IMR-90 (cell line): ENCODE measurements around the gene CREBL2. TPM values are rescaled to one million over a fixed set of nuclear protein-coding genes. Genes with fewer than 3 reads are reported as not detected.

ENCODE experiments used
- ATAC-seq: fragments of 200-7000 bp; cut with Tn5 transposase; 2 replicates; pipeline ENCODE4 v1.9.1; 2020; ENCODE audit warnings: low read depth, mild to moderate bottlenecking, moderate library complexity
- BruUV-seq: library from RNA; stranded (reverse); fragments of 400-500 nt; replicated peaks from 2 replicates; lab custom pipeline; 2021; lab: Mats Ljungman, UMichigan
- CTCF ChIA-PET: fragments of 300-600 bp; formaldehyde crosslinking; extraction: SDS; loops from one replicate; lab custom pipeline; 2021; ENCODE audit warnings: antibody characterized with exemption; lab: Yijun Ruan, JAX
- POLR2A ChIA-PET: fragments of 300-600 bp; sonication (Branson Sonifier 250); formaldehyde crosslinking; loops from one replicate; lab custom pipeline; 2022; ENCODE audit warnings: antibody characterized with exemption; ENCODE audit not compliant: unreplicated experiment; lab: Charles Lee
- DNase-seq: peaks from one replicate; pipeline ENCODE4 v3.0.0; 2013
- H2AFZ ChIP-seq: replicated peaks from 2 replicates; pipeline ENCODE3; 2013; ENCODE audit warnings: low read length, mild to moderate bottlenecking; ENCODE audit not compliant: poor library complexity
- H2AK5ac ChIP-seq: 2 replicates; pipeline ENCODE4 v1.6.1; 2013; ENCODE audit warnings: low read depth, low read length, inconsistent platforms
- H2AK9ac ChIP-seq: replicated peaks from 2 replicates; pipeline ENCODE3; 2013; ENCODE audit warnings: mild to moderate bottlenecking, low read depth, low read length, moderate library complexity; ENCODE audit not compliant: poor library complexity
- H2BK120ac ChIP-seq: 2 replicates; pipeline ENCODE4 v1.6.1; 2013; ENCODE audit warnings: low read depth, low read length, inconsistent platforms
- H2BK15ac ChIP-seq: 3 replicates; pipeline ENCODE4 v1.6.1; 2013; ENCODE audit warnings: low read depth, low read length, inconsistent platforms
- H2BK20ac ChIP-seq: 2 replicates; pipeline ENCODE4 v1.6.1; 2013; ENCODE audit warnings: low read depth, mild to moderate bottlenecking, inconsistent platforms, low read length, moderate library complexity
- H2BK5ac ChIP-seq: 2 replicates; pipeline ENCODE4 v1.6.1; 2013; ENCODE audit warnings: mild to moderate bottlenecking, low read depth, low read length, inconsistent platforms; ENCODE audit not compliant: poor library complexity, severe bottlenecking
- H3K14ac ChIP-seq: replicated peaks from 2 replicates; pipeline ENCODE4 v1.6.1; 2013; ENCODE audit warnings: low read depth, low read length, inconsistent platforms
- H3K18ac ChIP-seq: 2 replicates; pipeline ENCODE4 v1.6.1; 2013; ENCODE audit warnings: low read depth, low read length, control low read depth
- H3K23ac ChIP-seq: 2 replicates; pipeline ENCODE4 v1.6.1; 2013; ENCODE audit warnings: low read depth, low read length, inconsistent platforms
- H3K27ac ChIP-seq: 2 replicates; pipeline ENCODE4 v1.5.1; 2013; ENCODE audit warnings: mild to moderate bottlenecking, control low read depth, low read length; ENCODE audit not compliant: insufficient read depth
- H3K27me3 ChIP-seq: 2 replicates; pipeline ENCODE4 v1.6.1; 2013; ENCODE audit warnings: low read length; ENCODE audit not compliant: control insufficient read depth, insufficient read depth
- H3K36me3 ChIP-seq: 2 replicates; pipeline ENCODE4 v1.6.1; 2013; ENCODE audit warnings: low read length, mixed read lengths; ENCODE audit not compliant: control insufficient read depth, insufficient read depth
- H3K4ac ChIP-seq: 2 replicates; pipeline ENCODE4 v1.6.1; 2013; ENCODE audit warnings: low read depth, low read length, inconsistent platforms
- H3K4me1 ChIP-seq: 2 replicates; pipeline ENCODE4 v1.6.1; 2013; ENCODE audit warnings: low read length, mixed read lengths; ENCODE audit not compliant: control insufficient read depth, insufficient read depth
- H3K4me2 ChIP-seq: 2 replicates; pipeline ENCODE4 v1.6.1; 2013; ENCODE audit warnings: low read depth, mild to moderate bottlenecking, control low read depth, low read length, moderate library complexity
- H3K4me3 ChIP-seq: 2 replicates; pipeline ENCODE4 v1.5.1; 2013; ENCODE audit warnings: low read depth, mild to moderate bottlenecking, control low read depth, low read length, moderate library complexity; ENCODE audit not compliant: insufficient read depth
- H3K56ac ChIP-seq: 2 replicates; pipeline ENCODE4 v1.6.1; 2013; ENCODE audit warnings: low read length, inconsistent platforms; ENCODE audit not compliant: insufficient read depth; ENCODE audit errors: extremely low read depth
- H3K79me1 ChIP-seq, 2 experiments: 2 replicates each; pipeline ENCODE4 v1.6.1; 2013; ENCODE audit warnings: low read length in 2 of 2, inconsistent platforms in 1 of 2, low read depth in 1 of 2
- H3K9ac ChIP-seq: 2 replicates; pipeline ENCODE4 v1.6.1; 2013; ENCODE audit warnings: low read depth, low read length, control low read depth
- H3K9me1 ChIP-seq: 2 replicates; pipeline ENCODE4 v1.6.1; 2013; ENCODE audit warnings: low read length, inconsistent platforms; ENCODE audit not compliant: insufficient read depth
- H3K9me3 ChIP-seq: 2 replicates; pipeline ENCODE4 v1.6.1; 2013; ENCODE audit warnings: low read length; ENCODE audit not compliant: control insufficient read depth, insufficient read depth
- H4K20me1 ChIP-seq: 2 replicates; pipeline ENCODE4 v1.6.1; 2013; ENCODE audit warnings: low read length, inconsistent platforms; ENCODE audit not compliant: insufficient read depth
- H4K5ac ChIP-seq: 2 replicates; pipeline ENCODE4 v1.6.1; 2013; ENCODE audit warnings: mild to moderate bottlenecking, low read depth, low read length, control low read depth
- H4K8ac ChIP-seq, 2 experiments: 2 replicates each; pipeline ENCODE4 v1.6.1; 2013; ENCODE audit warnings: low read depth in 2 of 2, low read length in 2 of 2, control low read depth in 1 of 2, inconsistent platforms in 1 of 2
- H4K91ac ChIP-seq: 2 replicates; pipeline ENCODE4 v1.6.1; 2013; ENCODE audit warnings: low read depth, low read length, inconsistent platforms; ENCODE audit not compliant: insufficient read depth
- CEBPB ChIP-seq: IDR thresholded peaks from 2 replicates; pipeline ENCODE4 v1.6.1; 2012; ENCODE audit warnings: low read depth, low read length, improper control_type of control experiment
- CHD1 ChIP-seq: IDR thresholded peaks from 2 replicates; pipeline ENCODE4 v1.6.1; 2012; ENCODE audit warnings: low read depth, low read length, improper control_type of control experiment
- CTCF ChIP-seq: conservative IDR thresholded peaks from 2 replicates; pipeline ENCODE4 v1.5.1; 2012; ENCODE audit warnings: mild to moderate bottlenecking, low read depth, low read length, improper control_type of control experiment
- ELK1 ChIP-seq: fragments of 150-350 bp; IDR thresholded peaks from 2 replicates; pipeline ENCODE4 v1.6.1; 2016; ENCODE audit warnings: low read depth, mild to moderate bottlenecking, low read length, moderate library complexity, borderline replicate concordance
- FOS ChIP-seq: fragments of 150-350 bp; IDR thresholded peaks from 2 replicates; pipeline ENCODE4 v1.6.1; 2016; ENCODE audit warnings: low read depth, low read length
- MAFK ChIP-seq: IDR thresholded peaks from 2 replicates; pipeline ENCODE4 v1.6.1; 2012; ENCODE audit warnings: low read depth, low read length, improper control_type of control experiment
- MAZ ChIP-seq: IDR thresholded peaks from 2 replicates; pipeline ENCODE4 v1.6.1; 2012; ENCODE audit warnings: low read depth, mild to moderate bottlenecking, low read length, improper control_type of control experiment, moderate library complexity, borderline replicate concordance
- MXI1 ChIP-seq: IDR thresholded peaks from 2 replicates; pipeline ENCODE4 v1.6.1; 2012; ENCODE audit warnings: low read depth, mild to moderate bottlenecking, low read length, moderate library complexity, borderline replicate concordance
- NFE2L2 ChIP-seq: fragments of 150-350 bp; IDR thresholded peaks from 2 replicates; pipeline ENCODE4 v1.6.1; 2016; ENCODE audit warnings: low read depth, mild to moderate bottlenecking, low read length
- POLR2A ChIP-seq: IDR thresholded peaks from 2 replicates; pipeline ENCODE4 v1.6.1; 2012; ENCODE audit warnings: mild to moderate bottlenecking, low read depth, low read length
- RAD21 ChIP-seq: IDR thresholded peaks from 2 replicates; pipeline ENCODE4 v1.6.1; 2012; ENCODE audit warnings: low read length, improper control_type of control experiment
- RCOR1 ChIP-seq: IDR thresholded peaks from 2 replicates; pipeline ENCODE4 v1.6.1; 2012; ENCODE audit warnings: mild to moderate bottlenecking, low read length, improper control_type of control experiment; ENCODE audit not compliant: insufficient replicate concordance
- RFX5 ChIP-seq: IDR thresholded peaks from 2 replicates; pipeline ENCODE4 v1.8.0; 2012; ENCODE audit warnings: low read depth, mild to moderate bottlenecking, low read length, moderate library complexity
- SMC3 ChIP-seq: fragments of 150-350 bp; IDR thresholded peaks from 2 replicates; pipeline ENCODE4 v1.6.1; 2016; ENCODE audit warnings: low read depth, mild to moderate bottlenecking, antibody characterized with exemption, low read length, moderate library complexity
- WGBS, 2 experiments: methylation state at CpG; one replicate each; pipeline versions ENCODE4 v1.1.5 to v1.1.7; 2013; ENCODE audit warnings: missing lambda C conversion rate in 2 of 2; ENCODE audit not compliant: insufficient read length in 1 of 2; ENCODE audit errors: extremely low coverage in 2 of 2; 5-methylcytosine and 5-hydroxymethylcytosine counted together
- dilution Hi-C: fragments of 300-500 bp; cut with HindIII; formaldehyde crosslinking; loops from one replicate; pipeline ENCODE4 v1.14.3; 2018; ENCODE audit warnings: low sequenced_read_pairs; ENCODE audit not compliant: unreplicated experiment
- in situ Hi-C: fragments of 300-500 bp; cut with MboI; formaldehyde crosslinking; loops from 3 replicates; pipeline ENCODE4 v1.14.3; 2019; ENCODE audit warnings: low sequenced_read_pairs, inconsistent platforms, mixed read lengths
- intact Hi-C: fragments of 100-400 bp; cut with micrococcal nuclease; formaldehyde crosslinking; loops from 2 replicates; pipeline ENCODE4 v1.10.0; 2022
- polyA plus RNA-seq, 3 experiments: library from polyadenylated mRNA; depleted of rRNA; stranded (reverse); fragments of >200 nt; gene quantifications; 2 replicates each; pipeline ENCODE4 v1.2.3, GENCODE V29; 2012; ENCODE audit warnings: low replicate concordance in 1 of 3
- total RNA-seq: library from RNA; depleted of rRNA; stranded (reverse); fragments of >200 nt; gene quantifications from 2 replicates; pipeline ENCODE4 v1.2.3, GENCODE V29; 2012
- TF ChIP-seq, protein P1 (sequence below): fragments of 150-350 bp; IDR thresholded peaks from 2 replicates; pipeline ENCODE4 v1.6.1; 2017; ENCODE audit warnings: mild to moderate bottlenecking, antibody characterized with exemption, low read length, low read depth

CREBL2 gene
- total and polyA plus RNA-seq, 2 of the 4 experiments (the other 2 are of a cell fraction) = 11.5 to 19.0 TPM

GRCh38 chr12:12562016-12562483 is 49.6 kb upstream of the CREBL2 start:
- intact Hi-C loops (loop anchor here (5.0 kb wide), 3 partner anchors 50 to 95 kb away; partner anchors contain the start of gene CREBL2), in situ Hi-C loops (loop anchor here (10.0 kb wide), 1 partner anchor 167 kb away; no protein-coding TSS in a partner anchor), dilution Hi-C loops (no loop called here)
- Histone ChIP-seq H3K9me3 (peaks cover under 1% of the 10 kb centered on the region; the same call in 1 of the 2 replicates), H4K5ac (peak overlapping the region; percentile 64), H3K23ac (peak overlapping the region; percentile 11), H3K9ac (peak overlapping the region; percentile 97), H3K27me3 (no peaks in the 10 kb centered on the region), H2AK5ac (no peak overlapping the region), H3K4me1 (peaks cover 2% of the 10 kb centered on the region; the same call in 1 of the 2 replicates), H4K8ac (peak overlapping the region in 1 of 2 experiments; percentile 44; a peak in 1 of 4 replicates), H3K79me1 (peaks cover 8 to 31% of the 10 kb centered on the region in 2 experiments), H3K4me2 (peak overlapping the region; percentile 41; the same call in 1 of the 2 replicates), H2AK9ac (peak overlapping the region; percentile 18), H2BK120ac (peak overlapping the region; percentile 62), H2BK20ac (0 out of 2 replicates have a peak overlapping the region, but pooled peaks have one; percentile 32), H2AFZ (peak overlapping the region; percentile 93), H2BK15ac (peak overlapping the region; percentile 1; the same call in 1 of the 3 replicates), H4K20me1 (peaks cover 7% of the 10 kb centered on the region; the same call in 1 of the 2 replicates), H3K4me3 (peak overlapping the region; percentile 99), H3K18ac (peak overlapping the region; percentile 97), H3K27ac (peak overlapping the region; percentile 100), H4K91ac (peak overlapping the region; percentile 37; the same call in 1 of the 2 replicates), H2BK5ac (peak overlapping the region; percentile 87), H3K56ac (peak overlapping the region; percentile 73), H3K14ac (peak overlapping the region; percentile 46), H3K9me1 (no peaks in the 10 kb centered on the region), H3K36me3 (no peaks in the 10 kb centered on the region), H3K4ac (peak overlapping the region; percentile 63)
- ATAC-seq (peak; percentile 10), DNase-seq (peak; percentile 18)
- WGBS, 2 experiments = no CpG with 5 or more reads among the region's 45 CpGs
- ChIA-PET CTCF (no interaction called here), POLR2A (no interaction called here)
- BruUV-seq = no TSS peak
- TF ChIP-seq CEBPB (no peak), RFX5 (no peak), ELK1 (no peak), POLR2A (no peak), CTCF (no peak), MAZ (no peak; the same call in 1 of the 2 replicates), CHD1 (no peak), SMC3 (no peak), FOS (no peak), MAFK (no peak), RAD21 (no peak), NFE2L2 (no peak), RCOR1 (no peak), MXI1 (no peak)
- TF ChIP-seq, protein P1, sequence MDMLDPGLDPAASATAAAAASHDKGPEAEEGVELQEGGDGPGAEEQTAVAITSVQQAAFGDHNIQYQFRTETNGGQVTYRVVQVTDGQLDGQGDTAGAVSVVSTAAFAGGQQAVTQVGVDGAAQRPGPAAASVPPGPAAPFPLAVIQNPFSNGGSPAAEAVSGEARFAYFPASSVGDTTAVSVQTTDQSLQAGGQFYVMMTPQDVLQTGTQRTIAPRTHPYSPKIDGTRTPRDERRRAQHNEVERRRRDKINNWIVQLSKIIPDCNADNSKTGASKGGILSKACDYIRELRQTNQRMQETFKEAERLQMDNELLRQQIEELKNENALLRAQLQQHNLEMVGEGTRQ = no peak
